Measurements from ENCODE around the gene PPP6R2.

PPP6R2 gene

GRCh38 chr22:50489363-50490243 is 146.5 kb downstream of the PPP6R2 start:
- DNase-seq = no peak

DNA sequence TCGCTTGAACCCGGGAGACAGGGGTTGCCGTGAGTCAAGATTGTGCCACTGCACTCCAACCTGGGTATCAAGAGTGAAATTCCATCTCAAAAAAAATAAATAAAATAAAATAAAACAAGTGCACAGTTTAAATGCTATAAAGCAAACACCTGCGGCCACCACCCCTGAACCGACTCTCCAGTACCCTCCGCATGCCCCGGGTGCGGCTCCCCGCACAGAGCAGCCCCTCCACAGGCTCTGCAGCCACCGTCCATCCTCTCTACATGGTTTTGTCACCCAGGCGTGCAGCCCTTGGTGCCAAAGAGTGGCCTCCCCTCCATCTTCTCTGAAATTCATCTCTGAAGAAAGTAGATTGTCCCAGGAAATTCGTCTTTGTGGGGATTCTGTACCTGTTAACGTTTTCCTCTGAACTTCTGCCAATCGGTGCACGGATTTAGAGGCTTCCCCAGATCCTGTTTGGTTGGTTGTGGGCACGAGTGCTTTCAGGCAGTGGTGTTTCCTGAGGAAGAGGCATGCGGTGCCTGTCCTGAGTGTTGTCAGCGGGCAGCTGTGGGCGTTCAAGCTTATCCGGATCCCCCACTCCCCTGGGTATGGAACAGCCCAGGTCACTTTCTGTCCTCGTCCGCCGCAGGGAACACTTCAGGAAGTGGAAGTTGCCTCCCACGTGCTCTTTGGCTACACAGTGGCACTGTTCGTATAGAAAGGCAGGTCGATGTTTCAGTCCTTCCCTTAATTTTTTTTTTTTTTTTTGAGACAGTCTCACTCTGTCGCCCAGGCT is 147.6 kb downstream of the PPP6R2 start:
- no peak for DNase-seq
